Progenitor cell of endocrine pancreas (in vitro differentiated cells): ENCODE results near the gene KIRREL1. TPM values are rescaled to one million over a fixed set of nuclear protein-coding genes. Genes with fewer than 3 reads are reported as not detected.
A peak's percentile ranks its signal among the peaks of the same experiment; 100 is the strongest.

Experiments used
- DNase-seq: peaks from one replicate; pipeline ENCODE4 v3.0.0; 2021; ENCODE audit warnings: low spot score; ENCODE audit not compliant: unreplicated experiment
- H3K27ac Mint-ChIP-seq: 2 replicates; pipeline ENCODE4 v1.8.0; 2021; ENCODE audit warnings: mild to moderate bottlenecking, moderate library complexity, mixed read lengths
- H3K27me3 Mint-ChIP-seq: 2 replicates; pipeline ENCODE4 v1.8.0; 2021; ENCODE audit warnings: mixed read lengths
- H3K36me3 Mint-ChIP-seq: 2 replicates; pipeline ENCODE4 v1.8.0; 2022; ENCODE audit warnings: mixed read lengths; ENCODE audit not compliant: insufficient read depth
- H3K4me1 Mint-ChIP-seq: 2 replicates; pipeline ENCODE4 v1.8.0; 2021; ENCODE audit warnings: low read depth, mixed read lengths
- H3K4me3 Mint-ChIP-seq: 2 replicates; pipeline ENCODE4 v1.8.0; 2021; ENCODE audit warnings: low read depth, mild to moderate bottlenecking, moderate library complexity, mixed read lengths
- H3K9me3 Mint-ChIP-seq: 2 replicates; pipeline ENCODE4 v1.8.0; 2021; ENCODE audit warnings: low read depth, mixed read lengths
- CTCF ChIP-seq: fragments of 200-600 bp; sonication (generic); IDR thresholded peaks from one replicate; pipeline ENCODE4 v1.5.0; 2021; ENCODE audit warnings: antibody characterized with exemption, mild to moderate bottlenecking; ENCODE audit not compliant: unreplicated experiment
- total RNA-seq: library from RNA; stranded (reverse); gene quantifications from 2 replicates; pipeline ENCODE4 v1.2.1, GENCODE V29; 2021

The KIRREL1 gene
- total RNA-seq, 1 donor from 2014 or later, result 43.8 TPM

GRCh38 chr1:157992833-157993146 is 655 bp upstream of the KIRREL1 start:
- no peak for TF ChIP-seq CTCF
- Mint-ChIP-seq H3K4me3 (peak overlapping the region; percentile 72), H3K9me3 (no peaks in the 10 kb centered on the region), H3K27me3 (peaks cover 26% of the 10 kb centered on the region), H3K27ac (peak overlapping the region; percentile 81), H3K36me3 (no peaks in the 10 kb centered on the region), H3K4me1 (peaks cover 19% of the 10 kb centered on the region)
- no peak for DNase-seq

- no peaks in the 10 kb centered on the region for H3K9me3 Mint-ChIP-seq
- H3K4me3 Mint-ChIP-seq, result peak overlapping the region; percentile 72
- no peak for DNase-seq
- peaks cover 17% of the 10 kb centered on the region for H3K27me3 Mint-ChIP-seq
- peak overlapping the region; percentile 13 for H3K27ac Mint-ChIP-seq
- no peaks in the 10 kb centered on the region for H3K36me3 Mint-ChIP-seq
- peak; percentile 40 for TF ChIP-seq CTCF
- H3K4me1 Mint-ChIP-seq, result peaks cover 22% of the 10 kb centered on the region
Measured at GRCh38 chr1:157993918-157994605, 617 bp downstream of the KIRREL1 start.

- Mint-ChIP-seq H3K4me3 (peak overlapping the region; percentile 72), H3K9me3 (no peaks in the 10 kb centered on the region), H3K4me1 (peaks cover 23% of the 10 kb centered on the region), H3K36me3 (no peaks in the 10 kb centered on the region), H3K27me3 (peaks cover 12% of the 10 kb centered on the region), H3K27ac (peak overlapping the region; percentile 23)
- TF ChIP-seq CTCF, result no peak
- no peak for DNase-seq
Measured at GRCh38 chr1:157994704-157995582, 1.5 kb downstream of the KIRREL1 start.

DNA sequence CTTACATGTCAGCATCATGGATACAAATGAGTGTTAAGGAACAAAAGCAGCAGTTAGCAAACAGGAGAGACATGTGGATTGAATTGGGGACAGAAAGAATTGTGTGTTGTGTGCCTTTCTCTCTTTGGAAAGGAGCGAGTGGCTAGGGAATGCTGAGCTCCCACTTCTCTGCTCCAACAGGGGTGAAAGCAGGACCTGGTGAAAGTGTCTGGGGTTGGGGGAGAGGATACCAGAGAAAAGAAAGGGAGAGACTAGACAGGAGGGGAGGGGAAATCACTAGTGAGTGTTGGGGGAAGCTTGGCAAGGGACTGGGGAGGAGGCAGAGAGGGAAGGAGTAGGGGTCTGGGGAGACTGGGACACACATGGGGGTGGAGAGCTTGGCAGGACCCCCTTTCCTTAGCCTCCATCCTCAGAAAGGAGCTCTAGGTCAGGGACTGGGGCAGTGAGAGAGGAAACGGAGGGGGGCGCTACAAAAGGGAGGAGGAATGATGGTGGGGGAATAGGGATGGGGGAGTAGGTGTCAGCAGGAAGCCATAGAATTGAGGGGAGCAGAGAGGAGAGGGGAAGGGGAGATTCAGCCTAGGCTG is 2.2 kb downstream of the KIRREL1 start:
- Mint-ChIP-seq H3K27me3 (peaks cover 9% of the 10 kb centered on the region), H3K36me3 (no peaks in the 10 kb centered on the region), H3K9me3 (no peaks in the 10 kb centered on the region), H3K4me3 (peak overlapping the region; percentile 72), H3K4me1 (peaks cover 25% of the 10 kb centered on the region), H3K27ac (peak overlapping the region; percentile 23)
- TF ChIP-seq CTCF, result no peak
- DNase-seq, result no peak

- Mint-ChIP-seq H3K4me1 (peaks cover 29% of the 10 kb centered on the region), H3K27me3 (peaks cover 6% of the 10 kb centered on the region), H3K27ac (no peak overlapping the region), H3K4me3 (no peak overlapping the region), H3K36me3 (no peaks in the 10 kb centered on the region), H3K9me3 (no peaks in the 10 kb centered on the region)
- DNase-seq, result no peak
- no peak for TF ChIP-seq CTCF
Measured at GRCh38 chr1:157996433-157996832, 3.0 kb downstream of the KIRREL1 start.
